IPS DF 6.9 (cell line): ENCODE results near the gene PTPRG.

ENCODE experiments used
- DNase-seq: peaks from one replicate; pipeline ENCODE4 v3.0.0-alpha.2; 2013; ENCODE audit warnings: low read depth, low spot score
- H3K27ac ChIP-seq: one replicate; pipeline ENCODE4 v1.5.1; 2013; ENCODE audit warnings: low read length, control low read depth
- H3K27me3 ChIP-seq: 2 replicates; pipeline ENCODE4 v1.6.1; 2013; ENCODE audit warnings: mild to moderate bottlenecking, low read length; ENCODE audit not compliant: control insufficient read depth, insufficient read depth
- H3K36me3 ChIP-seq: 2 replicates; pipeline ENCODE4 v1.6.1; 2013; ENCODE audit warnings: low read length; ENCODE audit not compliant: control insufficient read depth, insufficient read depth
- H3K4me1 ChIP-seq: 2 replicates; pipeline ENCODE4 v1.6.1; 2013; ENCODE audit warnings: low read length; ENCODE audit not compliant: control insufficient read depth, insufficient read depth
- H3K4me3 ChIP-seq: 2 replicates; pipeline ENCODE4 v1.5.1; 2013; ENCODE audit warnings: mild to moderate bottlenecking, low read length
- H3K9me3 ChIP-seq: 2 replicates; pipeline ENCODE4 v1.6.1; 2013; ENCODE audit warnings: low read length, inconsistent platforms; ENCODE audit not compliant: control insufficient read depth, insufficient read depth
- WGBS: extraction: QIAGEN DNeasy Blood & Tissue Kit; methylation state at CpG from one replicate; pipeline ENCODE4 v1.1.7; 2013; ENCODE audit warnings: mixed read lengths, missing lambda C conversion rate; ENCODE audit not compliant: insufficient read length, insufficient coverage; 5-methylcytosine and 5-hydroxymethylcytosine counted together

PTPRG gene

GRCh38 chr3:61616586-61616985 is 55.2 kb downstream of the PTPRG start:
- DNase-seq: no peak
- Histone ChIP-seq H3K27me3 (no peaks in the 10 kb centered on the region), H3K4me3 (no peak overlapping the region), H3K9me3 (peaks cover 2% of the 10 kb centered on the region; the same call in 1 of the 2 replicates), H3K36me3 (no peaks in the 10 kb centered on the region), H3K4me1 (no peaks in the 10 kb centered on the region; the same call in 1 of the 2 replicates), H3K27ac (no peak overlapping the region)
- no CpG with 5 or more reads among the region's 6 CpGs for WGBS

DNA sequence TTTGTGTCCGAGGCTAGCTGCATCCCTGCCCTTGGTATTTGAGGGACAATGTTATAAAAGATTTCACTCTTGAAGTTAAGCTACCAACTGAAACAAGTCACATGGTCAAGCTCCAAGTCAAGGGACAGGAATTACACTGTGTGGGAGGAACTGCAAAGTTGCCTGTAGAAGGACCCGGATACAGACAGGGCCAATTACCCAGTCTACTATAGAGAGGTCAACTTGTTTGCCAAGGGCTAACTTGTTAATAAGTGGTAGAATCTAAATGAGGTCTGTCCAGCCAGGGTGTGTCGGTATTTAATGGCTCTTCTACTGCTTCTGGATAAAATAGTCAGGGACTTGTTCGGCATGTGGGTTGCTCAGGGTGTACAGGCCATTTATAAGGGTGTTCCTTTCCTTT is 55.7 kb downstream of the PTPRG start:
- Histone ChIP-seq H3K4me3 (no peak overlapping the region), H3K4me1 (no peaks in the 10 kb centered on the region; the same call in 1 of the 2 replicates), H3K9me3 (peaks cover 2% of the 10 kb centered on the region; the same call in 1 of the 2 replicates), H3K27me3 (no peaks in the 10 kb centered on the region), H3K36me3 (no peaks in the 10 kb centered on the region), H3K27ac (no peak overlapping the region)
- no CpG with 5 or more reads among the region's 4 CpGs for WGBS
- DNase-seq: no peak

DNA sequence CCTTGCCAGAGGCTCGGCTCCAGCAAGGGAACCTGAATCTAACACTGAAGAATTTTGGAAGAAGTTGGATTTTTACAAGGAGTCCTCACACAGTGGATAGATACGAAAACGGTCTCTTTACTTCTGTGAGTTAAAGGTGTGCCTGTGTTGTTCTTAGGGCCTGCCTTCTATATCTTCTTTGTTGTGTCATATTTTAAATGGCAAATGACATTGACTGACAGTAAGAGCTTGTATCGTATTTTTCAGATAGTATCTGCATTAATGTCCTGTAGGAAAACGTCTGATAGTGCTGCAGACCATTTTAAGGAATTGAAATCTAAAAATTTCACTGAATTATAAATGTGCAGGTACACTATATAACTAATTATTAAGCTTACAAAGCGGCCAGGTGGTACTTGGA is 56.3 kb downstream of the PTPRG start:
- H3K4me3 ChIP-seq: no peak overlapping the region
- H3K4me1 ChIP-seq: no peaks in the 10 kb centered on the region
- no peak for DNase-seq
- no peak overlapping the region for H3K27ac ChIP-seq
- no CpG with 5 or more reads among the region's 6 CpGs for WGBS
- peaks cover 2% of the 10 kb centered on the region; the same call in 1 of the 2 replicates for H3K9me3 ChIP-seq
- no peaks in the 10 kb centered on the region for H3K27me3 ChIP-seq
- H3K36me3 ChIP-seq: no peaks in the 10 kb centered on the region

- H3K36me3 ChIP-seq: no peaks in the 10 kb centered on the region
- H3K9me3 ChIP-seq: peaks cover 2% of the 10 kb centered on the region; the same call in 1 of the 2 replicates
- H3K4me1 ChIP-seq: no peaks in the 10 kb centered on the region
- no peak for DNase-seq
- no CpG with 5 or more reads among the region's 2 CpGs for WGBS
- H3K27me3 ChIP-seq: no peaks in the 10 kb centered on the region
- no peak overlapping the region for H3K27ac ChIP-seq
- no peak overlapping the region for H3K4me3 ChIP-seq
Measured at GRCh38 chr3:61618231-61618630, 56.9 kb downstream of the PTPRG start.

DNA sequence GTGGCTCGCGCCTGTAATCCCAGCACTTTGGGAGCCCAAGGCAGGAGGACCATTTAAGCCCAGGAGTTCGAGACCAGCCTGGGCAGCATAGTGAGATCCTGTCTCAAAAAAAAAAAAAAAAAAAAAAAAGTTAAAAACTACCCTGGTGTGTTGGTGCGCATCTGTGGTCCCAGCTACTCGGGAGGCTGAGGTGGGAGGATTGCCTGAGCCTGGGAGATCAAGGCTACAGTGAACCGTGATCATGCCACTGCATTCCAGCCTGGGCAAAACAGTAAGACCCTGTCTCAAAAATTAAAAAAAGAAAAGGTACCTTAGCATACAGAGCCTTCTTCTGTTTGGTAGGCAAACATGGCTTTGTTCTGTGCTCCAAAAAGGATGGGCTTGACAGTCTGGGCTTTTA is 57.5 kb downstream of the PTPRG start:
- DNase-seq: no peak
- no peak overlapping the region for H3K27ac ChIP-seq

DNA sequence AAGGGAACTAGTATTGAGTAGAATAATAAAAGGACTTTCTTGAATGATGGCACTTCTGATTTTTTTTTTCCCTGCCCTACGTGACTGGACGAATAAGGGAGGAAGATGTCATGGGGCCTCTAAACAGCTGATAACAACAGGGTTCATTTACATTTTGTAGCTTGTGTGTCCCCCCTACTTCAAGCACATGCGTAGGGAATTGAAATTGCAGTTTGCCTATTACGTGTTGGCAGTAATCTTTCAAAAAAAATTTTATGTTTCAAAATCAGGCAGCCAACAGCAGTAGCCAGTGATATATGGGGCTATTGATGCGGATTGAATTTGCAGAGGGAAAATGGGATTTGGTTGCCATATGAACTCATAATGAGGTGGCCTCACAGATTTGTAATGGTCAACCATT is 58.7 kb downstream of the PTPRG start:
- Histone ChIP-seq H3K4me3 (no peak overlapping the region), H3K36me3 (no peaks in the 10 kb centered on the region), H3K27ac (no peak overlapping the region), H3K9me3 (peaks cover 2% of the 10 kb centered on the region; the same call in 1 of the 2 replicates), H3K4me1 (no peaks in the 10 kb centered on the region), H3K27me3 (no peaks in the 10 kb centered on the region)
- no peak for DNase-seq
- no CpG with 5 or more reads among the region's 5 CpGs for WGBS

More for the DNA sequence above, 57.5 kb downstream of the PTPRG start:
- Histone ChIP-seq H3K4me3 (no peak overlapping the region), H3K36me3 (no peaks in the 10 kb centered on the region), H3K4me1 (no peaks in the 10 kb centered on the region), H3K9me3 (peaks cover 2% of the 10 kb centered on the region; the same call in 1 of the 2 replicates), H3K27me3 (no peaks in the 10 kb centered on the region)
- no CpG with 5 or more reads among the region's 6 CpGs for WGBS

- no CpG with 5 or more reads among the region's 2 CpGs for WGBS
- H3K9me3 ChIP-seq: peaks cover under 1% of the 10 kb centered on the region; the same call in 1 of the 2 replicates
- DNase-seq: no peak
- no peaks in the 10 kb centered on the region for H3K36me3 ChIP-seq
- H3K27ac ChIP-seq: no peak overlapping the region
- H3K4me1 ChIP-seq: peaks cover 3% of the 10 kb centered on the region; the same call in 1 of the 2 replicates
- H3K27me3 ChIP-seq: no peaks in the 10 kb centered on the region
- H3K4me3 ChIP-seq: no peak overlapping the region
Measured at GRCh38 chr3:61624300-61624699, 62.9 kb downstream of the PTPRG start.

GRCh38 chr3:61625429-61625828 is 64.1 kb downstream of the PTPRG start:
- Histone ChIP-seq H3K27ac (no peak overlapping the region), H3K4me1 (peaks cover 3% of the 10 kb centered on the region; the same call in 1 of the 2 replicates)
- no CpG with 5 or more reads among the region's 7 CpGs for WGBS

DNA sequence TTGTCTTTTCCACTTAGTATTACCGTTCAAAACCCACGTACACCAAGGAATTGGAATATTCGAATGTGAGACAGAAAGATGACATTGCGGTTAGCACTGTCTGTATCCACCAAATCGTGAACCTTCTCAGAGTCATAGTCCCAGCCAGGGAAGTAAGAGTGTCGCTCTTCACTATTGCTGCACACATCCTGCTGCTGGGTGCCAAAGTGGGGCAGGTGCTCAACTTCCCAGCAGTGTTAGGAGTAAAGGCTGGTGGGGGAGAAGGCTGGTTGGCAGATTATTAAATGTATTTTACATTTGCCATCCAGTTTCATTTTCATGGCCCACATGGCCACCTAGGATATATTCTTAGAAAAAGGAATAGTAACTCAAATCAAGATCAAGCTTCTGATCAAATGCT is 65.1 kb downstream of the PTPRG start:
- H3K4me3 ChIP-seq: no peak overlapping the region
- no peak for DNase-seq
- H3K27ac ChIP-seq: no peak overlapping the region
- peaks cover 3% of the 10 kb centered on the region; the same call in 1 of the 2 replicates for H3K4me1 ChIP-seq
- H3K9me3 ChIP-seq: no peaks in the 10 kb centered on the region
- no peaks in the 10 kb centered on the region for H3K36me3 ChIP-seq
- WGBS: no CpG with 5 or more reads among the region's 6 CpGs
- H3K27me3 ChIP-seq: no peaks in the 10 kb centered on the region

More at GRCh38 chr3:61625429-61625828, 64.1 kb downstream of the PTPRG start:
- no peaks in the 10 kb centered on the region for H3K27me3 ChIP-seq
- no peaks in the 10 kb centered on the region for H3K9me3 ChIP-seq
- no peak overlapping the region for H3K4me3 ChIP-seq
- H3K36me3 ChIP-seq: no peaks in the 10 kb centered on the region
- DNase-seq: no peak

DNA sequence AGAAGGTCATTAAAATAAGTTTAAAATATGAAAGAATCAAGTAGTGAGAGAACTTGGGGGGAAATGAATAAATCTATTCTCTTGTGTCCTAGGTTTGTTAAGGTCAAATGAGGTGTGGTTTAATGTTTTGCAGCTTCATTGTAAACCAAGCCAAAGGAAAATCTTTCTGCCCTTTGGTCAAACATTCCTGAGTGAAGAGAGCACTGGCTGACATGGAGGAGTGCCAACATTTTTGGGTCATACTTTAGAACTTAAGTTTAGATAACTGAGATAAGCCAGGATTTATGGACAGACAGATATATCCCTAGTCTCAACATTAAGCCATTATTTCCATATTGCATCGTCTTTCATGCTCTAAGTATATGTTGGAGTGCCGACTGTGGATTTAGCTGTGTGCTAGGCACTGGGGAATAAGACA is 66.4 kb downstream of the PTPRG start:
- H3K9me3 ChIP-seq: no peaks in the 10 kb centered on the region
- no peak overlapping the region for H3K4me3 ChIP-seq
- no peaks in the 10 kb centered on the region for H3K36me3 ChIP-seq
- H3K4me1 ChIP-seq: peaks cover 3% of the 10 kb centered on the region; the same call in 1 of the 2 replicates
- WGBS: no CpG with 5 or more reads among the region's 2 CpGs
- DNase-seq: no peak
- no peak overlapping the region for H3K27ac ChIP-seq
- H3K27me3 ChIP-seq: no peaks in the 10 kb centered on the region

- no peaks in the 10 kb centered on the region for H3K27me3 ChIP-seq
- no CpG with 5 or more reads among the region's 3 CpGs for WGBS
- no peaks in the 10 kb centered on the region for H3K36me3 ChIP-seq
- peaks cover 3% of the 10 kb centered on the region; the same call in 1 of the 2 replicates for H3K4me1 ChIP-seq
- no peaks in the 10 kb centered on the region for H3K9me3 ChIP-seq
- no peak overlapping the region for H3K4me3 ChIP-seq
- no peak for DNase-seq
- no peak overlapping the region for H3K27ac ChIP-seq
Measured at GRCh38 chr3:61628636-61629035, 67.3 kb downstream of the PTPRG start.
